Neural cell (in vitro differentiated cells): Measurements from ENCODE around the gene VWF. TPM values are rescaled to one million over a fixed set of nuclear protein-coding genes. Genes with fewer than 3 reads are reported as not detected.

Source experiments
- H2AFZ ChIP-seq: fragments of 200-600, 300-800 bp; sonication (generic), shearing (Covaris generic); 2 replicates; pipeline ENCODE4 v1.6.0; 2014; ENCODE audit warnings: low read depth, mild to moderate bottlenecking, antibody characterized with exemption, low read length, moderate library complexity
- H3F3A ChIP-seq: fragments of 200-600 bp; shearing (Covaris generic); 2 replicates; pipeline ENCODE4 v1.6.1; 2016; ENCODE audit warnings: mild to moderate bottlenecking, moderate library complexity, mixed read lengths, antibody characterized with exemption, low read length; ENCODE audit not compliant: insufficient read depth, poor library complexity, severe bottlenecking
- H3K27ac ChIP-seq: fragments of 200-600, 300-800 bp; sonication (generic), shearing (Covaris generic); 2 replicates; pipeline ENCODE4 v1.5.1; 2014; ENCODE audit warnings: mild to moderate bottlenecking, low read length, moderate library complexity
- H3K27me3 ChIP-seq: fragments of 300-800, 200-600 bp; sonication (generic), shearing (Covaris generic); 2 replicates; pipeline ENCODE4 v1.6.0; 2014; ENCODE audit warnings: mild to moderate bottlenecking, low read depth, low read length, moderate library complexity; ENCODE audit not compliant: insufficient read depth
- H3K36me3 ChIP-seq: fragments of 300-800, 200-600 bp; sonication (generic), shearing (Covaris generic); 2 replicates; pipeline ENCODE4 v1.5.1; 2014; ENCODE audit warnings: mild to moderate bottlenecking, antibody characterized with exemption, low read length, moderate library complexity; ENCODE audit not compliant: insufficient read depth
- H3K4me2 ChIP-seq: fragments of 300-800, 200-600 bp; sonication (generic), shearing (Covaris generic); 2 replicates; pipeline ENCODE4 v1.6.0; 2014; ENCODE audit warnings: mild to moderate bottlenecking, low read length
- H3K4me3 ChIP-seq: fragments of 300-800, 200-600 bp; sonication (generic), shearing (Covaris generic); 2 replicates; pipeline ENCODE4 v1.5.1; 2014; ENCODE audit warnings: mild to moderate bottlenecking, low read length, moderate library complexity
- H3K79me2 ChIP-seq: fragments of 200-600 bp; shearing (Covaris generic); replicated peaks from 2 replicates; pipeline ENCODE4 v1.6.0; 2014; ENCODE audit warnings: mild to moderate bottlenecking, low read length, moderate library complexity; ENCODE audit not compliant: insufficient read depth
- H3K9ac ChIP-seq: fragments of 300-800, 200-600 bp; sonication (generic), shearing (Covaris generic); 2 replicates; pipeline ENCODE4 v1.6.1; 2016; ENCODE audit warnings: mild to moderate bottlenecking, low read length, mixed read lengths
- H3K9me2 ChIP-seq: fragments of 200-600 bp; shearing (Covaris generic); 2 replicates; pipeline ENCODE4 v1.6.1; 2016; ENCODE audit warnings: mild to moderate bottlenecking, low read length, mixed read lengths; ENCODE audit not compliant: insufficient read depth
- H3K9me3 ChIP-seq: fragments of 200-600, 300-800 bp; sonication (generic), shearing (Covaris generic); 2 replicates; pipeline ENCODE4 v1.6.1; 2016; ENCODE audit warnings: mild to moderate bottlenecking, mixed run types, low read length, moderate library complexity, mixed read lengths
- H4K20me1 ChIP-seq: fragments of 200-600 bp; shearing (Covaris generic); 2 replicates; pipeline ENCODE4 v1.6.1; 2016; ENCODE audit warnings: mild to moderate bottlenecking, mixed run types; ENCODE audit not compliant: insufficient read depth
- EP300 ChIP-seq: fragments of 450-650 bp; conservative IDR thresholded peaks from 2 replicates; pipeline ENCODE4 v1.6.1; 2014; ENCODE audit warnings: antibody characterized with exemption, mild to moderate bottlenecking, moderate library complexity; ENCODE audit not compliant: poor library complexity, severe bottlenecking
- EZH2 ChIP-seq: fragments of 200-600, 300-800 bp; shearing (Covaris generic), sonication (generic); IDR thresholded peaks from 2 replicates; pipeline ENCODE4 v1.6.1; 2014; ENCODE audit warnings: antibody characterized with exemption, low read length, borderline replicate concordance, mild to moderate bottlenecking; ENCODE audit not compliant: insufficient read depth, poor library complexity, severe bottlenecking
- MXI1 ChIP-seq: fragments of 450-650 bp; conservative IDR thresholded peaks from 2 replicates; pipeline ENCODE4 v1.6.1; 2014; ENCODE audit warnings: antibody characterized with exemption, mild to moderate bottlenecking; ENCODE audit not compliant: poor library complexity, severe bottlenecking
- POLR2AphosphoS5 ChIP-seq: IDR thresholded peaks from 2 replicates; pipeline ENCODE4 v1.6.1; 2012
- RAD21 ChIP-seq: fragments of 450-650 bp; conservative IDR thresholded peaks from 2 replicates; pipeline ENCODE4 v1.6.1; 2014; ENCODE audit warnings: antibody characterized with exemption, mild to moderate bottlenecking, moderate library complexity
- SMC3 ChIP-seq: fragments of 450-650 bp; conservative IDR thresholded peaks from 2 replicates; pipeline ENCODE4 v1.6.1; 2014; ENCODE audit warnings: antibody characterized with exemption, mild to moderate bottlenecking, moderate library complexity; ENCODE audit not compliant: poor library complexity
- TAF1 ChIP-seq: IDR thresholded peaks from 2 replicates; pipeline ENCODE4 v1.6.1; 2012; ENCODE audit warnings: low read depth
- polyA plus RNA-seq: library from polyadenylated mRNA; depleted of rRNA; stranded (reverse); fragments of >200 nt; gene quantifications from 2 replicates; pipeline ENCODE4 v1.2.3, GENCODE V29; 2014
- TF ChIP-seq, protein P1 (sequence below): fragments of 450-650 bp; IDR thresholded peaks from 2 replicates; pipeline ENCODE4 v1.5.1; 2014; ENCODE audit warnings: antibody characterized with exemption, mild to moderate bottlenecking, moderate library complexity; ENCODE audit not compliant: poor library complexity, severe bottlenecking
- TF ChIP-seq, protein P2 (sequence below): IDR thresholded peaks from 2 replicates; pipeline ENCODE4 v1.6.1; 2012; ENCODE audit warnings: borderline replicate concordance

VWF gene
- polyA plus RNA-seq, 1 donor from 2014 or later = not detected

- no peaks in the 10 kb centered on the region for H3K9me3 ChIP-seq
- no peaks in the 10 kb centered on the region for H3F3A ChIP-seq
- H3K36me3 ChIP-seq = no peaks in the 10 kb centered on the region
- no peak overlapping the region for H3K4me2 ChIP-seq
- no peak overlapping the region for H3K27ac ChIP-seq
- no peaks in the 10 kb centered on the region for H3K79me2 ChIP-seq
- H4K20me1 ChIP-seq = no peaks in the 10 kb centered on the region
- TF ChIP-seq, protein P1, sequence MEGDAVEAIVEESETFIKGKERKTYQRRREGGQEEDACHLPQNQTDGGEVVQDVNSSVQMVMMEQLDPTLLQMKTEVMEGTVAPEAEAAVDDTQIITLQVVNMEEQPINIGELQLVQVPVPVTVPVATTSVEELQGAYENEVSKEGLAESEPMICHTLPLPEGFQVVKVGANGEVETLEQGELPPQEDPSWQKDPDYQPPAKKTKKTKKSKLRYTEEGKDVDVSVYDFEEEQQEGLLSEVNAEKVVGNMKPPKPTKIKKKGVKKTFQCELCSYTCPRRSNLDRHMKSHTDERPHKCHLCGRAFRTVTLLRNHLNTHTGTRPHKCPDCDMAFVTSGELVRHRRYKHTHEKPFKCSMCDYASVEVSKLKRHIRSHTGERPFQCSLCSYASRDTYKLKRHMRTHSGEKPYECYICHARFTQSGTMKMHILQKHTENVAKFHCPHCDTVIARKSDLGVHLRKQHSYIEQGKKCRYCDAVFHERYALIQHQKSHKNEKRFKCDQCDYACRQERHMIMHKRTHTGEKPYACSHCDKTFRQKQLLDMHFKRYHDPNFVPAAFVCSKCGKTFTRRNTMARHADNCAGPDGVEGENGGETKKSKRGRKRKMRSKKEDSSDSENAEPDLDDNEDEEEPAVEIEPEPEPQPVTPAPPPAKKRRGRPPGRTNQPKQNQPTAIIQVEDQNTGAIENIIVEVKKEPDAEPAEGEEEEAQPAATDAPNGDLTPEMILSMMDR = no peak
- no peak for TF ChIP-seq RAD21
- no peak for TF ChIP-seq SMC3
- TF ChIP-seq MXI1 = no peak
- TF ChIP-seq EZH2 = no peak
- TF ChIP-seq EP300 = no peak
- TF ChIP-seq, protein P2, sequence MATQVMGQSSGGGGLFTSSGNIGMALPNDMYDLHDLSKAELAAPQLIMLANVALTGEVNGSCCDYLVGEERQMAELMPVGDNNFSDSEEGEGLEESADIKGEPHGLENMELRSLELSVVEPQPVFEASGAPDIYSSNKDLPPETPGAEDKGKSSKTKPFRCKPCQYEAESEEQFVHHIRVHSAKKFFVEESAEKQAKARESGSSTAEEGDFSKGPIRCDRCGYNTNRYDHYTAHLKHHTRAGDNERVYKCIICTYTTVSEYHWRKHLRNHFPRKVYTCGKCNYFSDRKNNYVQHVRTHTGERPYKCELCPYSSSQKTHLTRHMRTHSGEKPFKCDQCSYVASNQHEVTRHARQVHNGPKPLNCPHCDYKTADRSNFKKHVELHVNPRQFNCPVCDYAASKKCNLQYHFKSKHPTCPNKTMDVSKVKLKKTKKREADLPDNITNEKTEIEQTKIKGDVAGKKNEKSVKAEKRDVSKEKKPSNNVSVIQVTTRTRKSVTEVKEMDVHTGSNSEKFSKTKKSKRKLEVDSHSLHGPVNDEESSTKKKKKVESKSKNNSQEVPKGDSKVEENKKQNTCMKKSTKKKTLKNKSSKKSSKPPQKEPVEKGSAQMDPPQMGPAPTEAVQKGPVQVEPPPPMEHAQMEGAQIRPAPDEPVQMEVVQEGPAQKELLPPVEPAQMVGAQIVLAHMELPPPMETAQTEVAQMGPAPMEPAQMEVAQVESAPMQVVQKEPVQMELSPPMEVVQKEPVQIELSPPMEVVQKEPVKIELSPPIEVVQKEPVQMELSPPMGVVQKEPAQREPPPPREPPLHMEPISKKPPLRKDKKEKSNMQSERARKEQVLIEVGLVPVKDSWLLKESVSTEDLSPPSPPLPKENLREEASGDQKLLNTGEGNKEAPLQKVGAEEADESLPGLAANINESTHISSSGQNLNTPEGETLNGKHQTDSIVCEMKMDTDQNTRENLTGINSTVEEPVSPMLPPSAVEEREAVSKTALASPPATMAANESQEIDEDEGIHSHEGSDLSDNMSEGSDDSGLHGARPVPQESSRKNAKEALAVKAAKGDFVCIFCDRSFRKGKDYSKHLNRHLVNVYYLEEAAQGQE = no peak
- no peak for TF ChIP-seq POLR2AphosphoS5
- TF ChIP-seq TAF1 = no peak
- H2AFZ ChIP-seq = no peak overlapping the region
- no peaks in the 10 kb centered on the region for H3K27me3 ChIP-seq
- no peak overlapping the region for H3K9ac ChIP-seq
- H3K9me2 ChIP-seq = no peaks in the 10 kb centered on the region
- no peak overlapping the region for H3K4me3 ChIP-seq
Measured at GRCh38 chr12:6030081-6030480, 94.4 kb downstream of the VWF start.

GRCh38 chr12:6029401-6029800 is 95.1 kb downstream of the VWF start:
- Histone ChIP-seq H3K79me2 (no peaks in the 10 kb centered on the region), H3F3A (no peaks in the 10 kb centered on the region), H3K9me3 (no peaks in the 10 kb centered on the region), H2AFZ (no peak overlapping the region), H3K27me3 (no peaks in the 10 kb centered on the region), H3K36me3 (no peaks in the 10 kb centered on the region), H3K4me2 (no peak overlapping the region), H4K20me1 (no peaks in the 10 kb centered on the region), H3K9ac (no peak overlapping the region), H3K27ac (no peak overlapping the region), H3K9me2 (no peaks in the 10 kb centered on the region), H3K4me3 (no peak overlapping the region)
- TF ChIP-seq MXI1 = no peak
- TF ChIP-seq, protein P2 = no peak
- no peak for TF ChIP-seq TAF1
- no peak for TF ChIP-seq RAD21
- TF ChIP-seq SMC3 = no peak
- TF ChIP-seq POLR2AphosphoS5 = no peak
- TF ChIP-seq EZH2 = no peak
- TF ChIP-seq, protein P1 = no peak
- no peak for TF ChIP-seq EP300
